Bronchial epithelial cell (primary cell): Measurements from ENCODE around the gene KRT4. TPM values are rescaled to one million over a fixed set of nuclear protein-coding genes. Genes with fewer than 3 reads are reported as not detected.

ENCODE experiments used
- DNase-seq: peaks from one replicate; pipeline ENCODE4 v3.0.0-alpha.2; 2010; ENCODE audit warnings: low read depth
- FAIRE-seq: peaks from 2 replicates; lab custom pipeline; 2011; peaks lifted over from hg19 to GRCh38; lab: Jason Lieb, UNC
- H3K27me3 ChIP-seq: 2 replicates; pipeline ENCODE4 v1.5.1; 2011; ENCODE audit warnings: low read length; ENCODE audit not compliant: control insufficient read depth, insufficient read depth
- H3K36me3 ChIP-seq: 2 replicates; pipeline ENCODE4 v1.5.1; 2011; ENCODE audit warnings: low read length; ENCODE audit not compliant: control insufficient read depth, insufficient read depth
- H3K4me3 ChIP-seq: 2 replicates; pipeline ENCODE4 v1.5.1; 2011; ENCODE audit warnings: mild to moderate bottlenecking, low read depth, low read length, control low read depth
- CTCF ChIP-seq: IDR thresholded peaks from 2 replicates; pipeline ENCODE4 v1.5.1; 2011; ENCODE audit warnings: mild to moderate bottlenecking, moderate library complexity, low read length, control low read depth, inconsistent platforms; ENCODE audit not compliant: insufficient read depth, severe bottlenecking
- total RNA-seq: library from RNA; depleted of rRNA; stranded (reverse); fragments of >200 nt; gene quantifications from 2 replicates; pipeline ENCODE4 v1.2.1, GENCODE V29; 2014

The KRT4 gene
- total RNA-seq, 1 donor from 2014 or later = 66.6 TPM

- no peak for DNase-seq
- no peak overlapping the region for H3K4me3 ChIP-seq
- H3K36me3 ChIP-seq = no peaks in the 10 kb centered on the region
- H3K27me3 ChIP-seq = peaks cover 12% of the 10 kb centered on the region
- FAIRE-seq = no peak
- TF ChIP-seq CTCF = no peak
Observed at GRCh38 chr12:52782502-52782901, 31.4 kb downstream of the KRT4 start.

GRCh38 chr12:52781399-52782082 is 32.4 kb downstream of the KRT4 start:
- TF ChIP-seq CTCF = no peak
- DNase-seq (no peak), FAIRE-seq (no peak)
- peaks cover 11% of the 10 kb centered on the region for H3K27me3 ChIP-seq
- no peak overlapping the region for H3K4me3 ChIP-seq
- H3K36me3 ChIP-seq = no peaks in the 10 kb centered on the region

- FAIRE-seq (no peak), DNase-seq (no peak)
- no peak overlapping the region for H3K4me3 ChIP-seq
- no peaks in the 10 kb centered on the region for H3K36me3 ChIP-seq
- no peak for TF ChIP-seq CTCF
- H3K27me3 ChIP-seq = peaks cover 13% of the 10 kb centered on the region
Observed at GRCh38 chr12:52779914-52780313, 34.0 kb downstream of the KRT4 start.

- H3K4me3 ChIP-seq = no peak overlapping the region
- no peaks in the 10 kb centered on the region for H3K36me3 ChIP-seq
- FAIRE-seq = no peak
- H3K27me3 ChIP-seq = peaks cover 16% of the 10 kb centered on the region
- no peak for TF ChIP-seq CTCF
- DNase-seq = no peak
Observed at GRCh38 chr12:52778833-52779232, 35.1 kb downstream of the KRT4 start.

- no peak for TF ChIP-seq CTCF
- FAIRE-seq (no peak), DNase-seq (no peak)
- H3K27me3 ChIP-seq = peaks cover 16% of the 10 kb centered on the region
- H3K4me3 ChIP-seq = no peak overlapping the region
- H3K36me3 ChIP-seq = no peaks in the 10 kb centered on the region
Observed at GRCh38 chr12:52777566-52777965, 36.4 kb downstream of the KRT4 start.

- no peak within 1 kb of the TSS for H3K4me3 ChIP-seq
- H3K36me3 ChIP-seq = no peaks in the 10 kb centered on the region
- no peak for TF ChIP-seq CTCF
- FAIRE-seq (no peak), DNase-seq (no peak)
- peaks cover 16% of the 10 kb centered on the region for H3K27me3 ChIP-seq
Observed at GRCh38 chr12:52776913-52777395, 37.0 kb downstream of the KRT4 start, which contains the start of gene KRT76. Gene KRT76, minus strand, starts transcription at chr12:52777345. Its CDS starts 54 bp downstream, at chr12:52777291.
